HG03159 (cell line): Measurements from ENCODE around the gene CYB5R4.
A peak's percentile ranks its signal among the peaks of the same experiment; 100 is the strongest.

ENCODE experiments used
- ATAC-seq: cut with Tn5 transposase; IDR thresholded peaks from one replicate; pipeline ENCODE4 v1.9.1; 2021; ENCODE audit warnings: mild to moderate bottlenecking, moderate library complexity; ENCODE audit not compliant: unreplicated experiment

CYB5R4 gene, protein sequence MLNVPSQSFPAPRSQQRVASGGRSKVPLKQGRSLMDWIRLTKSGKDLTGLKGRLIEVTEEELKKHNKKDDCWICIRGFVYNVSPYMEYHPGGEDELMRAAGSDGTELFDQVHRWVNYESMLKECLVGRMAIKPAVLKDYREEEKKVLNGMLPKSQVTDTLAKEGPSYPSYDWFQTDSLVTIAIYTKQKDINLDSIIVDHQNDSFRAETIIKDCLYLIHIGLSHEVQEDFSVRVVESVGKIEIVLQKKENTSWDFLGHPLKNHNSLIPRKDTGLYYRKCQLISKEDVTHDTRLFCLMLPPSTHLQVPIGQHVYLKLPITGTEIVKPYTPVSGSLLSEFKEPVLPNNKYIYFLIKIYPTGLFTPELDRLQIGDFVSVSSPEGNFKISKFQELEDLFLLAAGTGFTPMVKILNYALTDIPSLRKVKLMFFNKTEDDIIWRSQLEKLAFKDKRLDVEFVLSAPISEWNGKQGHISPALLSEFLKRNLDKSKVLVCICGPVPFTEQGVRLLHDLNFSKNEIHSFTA

DNA sequence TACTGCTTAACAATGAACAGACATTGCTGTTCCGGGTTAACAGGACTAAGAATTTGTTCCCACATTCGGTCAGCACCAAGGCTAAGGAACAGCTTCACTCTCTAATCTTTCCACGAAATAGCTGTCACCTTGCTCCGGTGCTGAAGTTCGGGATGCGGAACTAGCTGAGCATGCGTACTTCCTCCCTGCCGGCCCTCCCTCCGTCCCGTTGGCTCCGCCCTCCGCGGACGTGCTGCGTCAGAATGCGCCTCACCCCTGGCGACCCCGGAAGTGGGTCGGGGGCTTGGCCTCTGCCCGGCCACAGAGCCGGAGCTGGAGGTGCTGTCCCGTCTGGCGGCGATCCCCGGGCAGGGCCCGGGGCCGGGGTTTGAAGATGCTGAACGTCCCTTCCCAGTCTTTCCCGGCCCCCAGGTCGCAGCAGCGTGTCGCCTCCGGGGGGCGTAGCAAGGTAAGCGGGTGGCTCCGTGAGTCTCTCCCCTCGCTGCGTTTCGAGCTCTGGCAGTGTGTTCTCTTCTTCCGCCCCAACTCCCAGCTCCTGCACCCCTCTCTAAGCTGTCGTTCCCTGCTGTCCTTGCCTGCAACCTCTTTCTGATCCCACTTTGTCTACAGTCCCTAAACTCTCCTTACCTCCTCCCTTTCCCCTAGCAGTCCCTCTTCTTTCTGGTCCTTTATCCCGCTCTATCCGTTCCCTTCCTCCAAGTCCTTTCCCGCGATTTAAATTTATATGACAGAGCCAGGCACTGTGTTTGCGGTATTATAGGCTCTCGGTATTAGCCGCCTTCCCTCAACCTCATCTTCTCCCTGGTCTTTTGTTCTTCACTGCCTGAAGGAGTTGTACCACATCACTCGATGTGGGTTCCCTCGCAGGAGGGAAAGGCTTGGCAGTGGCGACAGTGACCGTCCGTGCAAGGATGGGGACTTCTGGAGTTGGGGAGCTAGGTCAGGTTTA, at the start of gene CYB5R4:
Gene CYB5R4 (plus strand): TSS at position 280 of the 949 bp plus-strand sequence. CDS start 94 bp downstream, at position 374.
- peak; percentile 98 for ATAC-seq

DNA sequence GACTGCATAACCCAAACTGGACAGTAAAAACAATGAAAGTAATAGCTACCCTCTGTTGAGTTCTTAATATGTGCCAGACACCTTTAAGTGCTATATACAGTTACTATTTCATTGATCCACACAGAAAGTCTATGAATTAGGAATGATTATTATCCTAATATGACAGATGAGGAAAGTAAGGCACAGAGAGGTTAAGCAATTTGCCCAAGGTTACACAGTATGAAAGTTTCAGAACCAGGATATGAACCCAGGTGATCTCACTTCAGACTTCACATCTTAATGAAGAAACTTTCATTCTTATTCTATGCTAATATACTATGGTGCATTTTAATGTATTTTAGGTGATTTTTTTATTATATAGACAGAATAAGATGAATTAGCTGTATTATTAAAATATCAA, 46.9 kb upstream of the CYB5R4 start:
- no peak for ATAC-seq

DNA sequence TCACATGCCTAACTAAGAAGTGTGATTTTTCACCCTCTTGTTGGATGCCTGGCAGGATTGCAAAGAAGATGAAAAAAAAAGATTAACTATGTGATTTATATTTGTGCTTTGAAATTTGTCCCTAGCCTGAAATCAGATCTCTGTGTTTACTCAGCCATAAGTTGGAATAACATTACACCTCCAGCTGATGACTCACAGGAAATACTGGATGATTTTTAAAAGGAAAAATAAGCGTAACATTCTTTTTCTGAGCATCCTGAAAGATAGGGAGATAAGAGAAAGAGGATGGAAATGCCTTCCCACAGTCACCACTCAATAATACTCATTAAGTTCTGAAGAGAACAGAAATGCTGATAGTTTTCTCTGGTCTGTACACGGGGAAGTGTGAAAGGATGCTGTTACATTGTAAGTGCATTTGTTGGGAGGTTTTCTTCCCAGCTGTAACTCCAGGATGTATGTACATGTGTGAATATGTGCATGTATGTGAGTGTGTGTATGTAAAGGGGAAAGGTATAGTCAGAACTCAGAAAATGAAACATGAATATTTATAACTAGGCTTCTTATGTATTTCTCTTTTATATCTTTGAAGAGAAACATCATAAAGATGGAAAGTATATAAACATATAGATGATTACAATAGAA, 43.7 kb upstream of the CYB5R4 start:
- ATAC-seq = no peak

DNA sequence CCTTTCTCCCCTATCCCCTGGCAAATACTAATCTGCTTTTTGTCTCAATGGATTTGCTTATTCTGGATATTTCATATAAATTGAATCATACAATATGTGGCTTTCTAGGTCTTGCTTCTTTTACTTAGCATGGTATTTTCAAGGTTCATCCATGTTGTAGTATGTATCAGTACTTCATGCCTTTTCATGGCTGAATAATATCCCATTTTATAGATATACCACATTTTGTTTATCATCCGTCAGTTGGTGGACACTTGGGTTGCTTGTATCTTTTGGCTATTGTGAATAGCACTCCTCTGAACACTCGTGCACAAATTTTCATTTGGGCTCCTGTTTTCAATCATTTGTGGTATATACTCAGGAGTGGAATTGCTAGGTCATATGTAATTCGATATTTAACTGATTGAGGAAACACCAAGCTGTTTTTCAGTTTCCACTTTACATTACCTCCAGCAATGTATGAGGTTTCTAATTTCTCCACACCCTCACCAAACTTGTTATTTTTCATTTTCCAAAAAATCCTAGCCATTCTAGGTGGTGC, 36.8 kb upstream of the CYB5R4 start:
- no peak for ATAC-seq

DNA sequence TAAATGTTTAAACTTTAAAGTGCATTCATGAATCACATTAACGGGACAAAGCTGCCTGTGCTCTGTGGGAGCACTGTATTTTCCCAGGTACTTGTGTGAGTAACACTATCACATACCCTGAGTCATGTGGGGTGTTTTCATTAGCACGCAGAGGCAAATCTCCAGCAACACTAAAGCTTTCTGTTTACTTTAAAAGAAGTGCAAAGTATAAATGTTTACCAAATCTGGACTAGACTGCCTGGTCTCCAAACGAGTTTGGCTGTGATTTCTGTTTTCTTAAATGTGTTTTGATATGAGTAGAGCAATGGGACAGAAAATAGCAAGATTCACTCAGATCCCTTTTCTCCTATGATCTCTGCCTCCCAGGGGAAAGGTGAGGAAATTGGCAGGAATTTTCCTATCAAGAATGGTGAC, 35.1 kb upstream of the CYB5R4 start:
- ATAC-seq = no peak

DNA sequence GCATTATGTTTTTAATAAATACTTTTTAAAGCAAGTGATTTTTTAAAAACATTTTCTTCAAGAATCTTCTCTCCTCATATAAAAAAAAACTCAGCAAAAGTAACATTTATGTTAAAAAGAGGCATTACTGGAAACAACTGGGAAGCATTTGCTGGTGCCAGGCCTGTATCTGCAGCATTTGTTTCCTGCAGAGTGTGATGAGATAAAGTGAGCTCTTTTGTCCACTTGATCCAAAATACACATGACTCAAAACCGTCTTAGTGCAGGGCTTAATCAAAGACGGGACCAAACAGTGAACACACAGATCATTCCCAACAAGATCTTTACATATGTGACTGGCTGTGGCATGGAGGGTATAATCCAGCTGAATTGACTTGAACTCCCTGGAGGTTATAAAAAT, 34.7 kb upstream of the CYB5R4 start:
- ATAC-seq = no peak

DNA sequence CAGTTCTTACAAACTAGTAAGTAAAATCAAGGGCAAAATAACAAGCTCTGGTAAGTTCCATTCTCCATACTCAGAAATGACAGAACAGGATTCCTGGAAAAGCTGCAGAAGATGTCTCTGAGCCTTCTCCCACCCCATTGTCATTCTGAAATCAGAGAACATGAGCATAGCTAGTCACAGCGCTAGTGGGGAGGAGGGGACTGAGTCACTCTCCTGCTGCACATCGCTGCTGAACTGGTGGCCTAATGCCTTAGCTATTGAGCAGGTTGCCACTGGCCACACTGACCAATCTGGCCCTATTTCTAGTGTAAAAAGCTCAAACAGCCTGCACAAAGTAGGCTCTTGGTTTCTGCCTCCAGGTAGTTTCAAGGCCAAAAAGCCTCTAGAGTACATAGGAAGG, 32.4 kb upstream of the CYB5R4 start:
- no peak for ATAC-seq

DNA sequence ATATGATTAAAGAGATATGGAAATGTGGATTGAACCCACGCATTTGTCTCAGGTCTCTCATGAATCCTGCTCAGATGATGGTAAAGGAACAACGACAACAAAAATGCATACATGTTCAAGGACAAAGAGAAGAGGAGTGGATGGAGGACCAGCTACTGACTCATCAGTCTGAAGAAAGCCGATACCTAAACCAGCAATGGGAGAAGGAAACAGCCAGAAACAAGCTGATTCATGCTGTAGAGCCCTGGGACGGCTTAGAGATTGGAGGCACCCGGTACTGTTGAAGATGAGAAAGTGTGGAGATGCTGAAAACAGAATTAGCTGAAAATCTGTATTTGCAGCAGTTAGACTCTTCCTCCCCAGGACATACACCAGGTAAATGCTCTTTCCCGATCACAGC, 20.8 kb upstream of the CYB5R4 start:
- no peak for ATAC-seq

DNA sequence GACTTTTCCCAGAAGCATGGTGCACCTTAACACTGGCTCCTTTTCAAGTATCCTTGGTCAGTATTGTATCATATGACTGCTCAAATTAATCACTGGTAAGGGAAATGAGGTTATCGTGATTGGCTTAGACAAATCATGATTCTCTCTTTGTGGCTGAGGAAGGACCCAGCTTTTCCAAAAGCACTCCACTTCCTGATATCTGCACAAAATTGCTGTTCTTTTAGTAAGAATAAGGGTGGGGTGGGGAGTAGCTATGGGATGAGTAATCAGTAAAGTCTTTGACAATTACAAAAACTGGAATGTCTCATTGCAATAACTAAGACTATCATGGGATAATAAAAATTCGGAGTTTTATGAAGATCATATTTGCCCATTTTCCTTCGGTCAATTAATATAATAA, 15.3 kb upstream of the CYB5R4 start:
- ATAC-seq = no peak

DNA sequence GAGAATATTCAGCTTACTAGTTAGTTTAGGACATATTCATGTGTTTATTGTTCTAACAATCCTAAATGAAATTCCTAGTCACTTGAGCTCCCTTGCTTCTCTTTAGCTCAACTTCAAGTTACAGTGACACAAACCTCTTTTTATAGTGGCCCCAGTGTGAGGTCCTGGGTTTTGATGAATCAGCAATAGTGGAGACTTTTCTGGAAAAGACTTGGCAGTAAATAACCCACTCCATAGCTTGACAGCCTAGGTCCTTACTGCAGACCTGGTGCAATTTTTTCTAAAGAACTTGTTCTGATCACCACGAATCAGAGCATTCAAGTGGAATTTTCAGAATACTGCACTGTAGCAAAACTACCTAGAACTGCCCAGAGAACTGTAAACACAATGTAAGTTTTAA, 13.2 kb upstream of the CYB5R4 start:
- no peak for ATAC-seq

DNA sequence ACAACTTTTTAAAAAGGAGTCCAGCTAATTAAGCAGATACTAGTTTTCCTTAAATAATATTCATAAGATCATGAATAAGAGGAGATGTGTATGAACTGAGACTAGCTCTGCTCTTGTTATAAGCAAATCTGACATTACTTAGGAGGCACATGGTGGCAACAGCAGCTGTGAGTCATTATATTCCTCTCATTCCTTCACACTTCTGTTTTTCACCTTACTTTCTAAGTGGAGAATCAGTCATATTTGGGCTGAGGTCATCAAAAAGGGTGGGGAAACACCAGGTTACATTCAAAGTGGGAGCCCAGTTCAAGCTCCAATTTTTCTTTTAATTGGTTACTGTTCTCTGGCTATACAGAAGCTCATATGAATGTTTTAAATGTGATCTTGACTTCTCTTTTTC, 12.3 kb upstream of the CYB5R4 start:
- peak; percentile 98 for ATAC-seq

DNA sequence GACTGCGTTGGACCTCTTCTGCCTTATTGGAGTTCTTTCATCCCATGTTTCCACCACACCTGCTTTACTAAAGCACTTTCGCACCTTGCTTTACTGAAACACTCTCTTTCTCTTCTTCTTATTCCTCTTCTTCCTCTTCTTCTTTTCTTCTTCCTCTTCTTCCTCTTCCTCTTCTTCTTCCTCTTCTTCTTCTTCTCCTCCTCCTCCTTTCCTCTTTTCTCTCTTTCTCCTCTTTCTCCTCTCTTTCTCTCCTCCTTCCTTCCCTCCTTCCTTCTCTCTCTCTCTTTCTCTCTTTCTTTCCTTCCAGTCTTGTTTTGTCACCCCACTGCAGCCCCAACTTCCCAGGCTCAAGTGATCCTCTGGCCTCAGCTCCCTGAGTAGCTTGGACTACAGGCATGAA, 10.4 kb upstream of the CYB5R4 start:
- ATAC-seq = no peak

DNA sequence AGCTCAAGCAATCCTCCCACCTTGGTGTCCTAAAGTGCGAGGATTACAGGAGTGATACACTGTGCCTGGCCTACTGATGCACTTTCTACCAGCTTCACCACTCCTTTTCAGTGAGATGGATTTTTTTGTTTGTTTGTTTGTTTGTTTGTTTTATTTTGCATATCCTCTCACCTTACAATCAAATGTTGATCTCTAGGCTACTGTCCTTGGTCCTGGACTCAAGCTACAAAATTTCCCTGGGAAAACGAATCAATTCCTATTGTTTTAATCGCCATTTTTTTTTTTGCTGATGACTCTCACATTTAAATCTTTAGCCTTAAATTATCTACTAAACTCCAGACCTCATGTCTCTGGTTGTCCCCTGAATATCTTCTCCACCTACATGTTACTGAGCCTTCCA, 9.9 kb upstream of the CYB5R4 start:
- no peak for ATAC-seq

DNA sequence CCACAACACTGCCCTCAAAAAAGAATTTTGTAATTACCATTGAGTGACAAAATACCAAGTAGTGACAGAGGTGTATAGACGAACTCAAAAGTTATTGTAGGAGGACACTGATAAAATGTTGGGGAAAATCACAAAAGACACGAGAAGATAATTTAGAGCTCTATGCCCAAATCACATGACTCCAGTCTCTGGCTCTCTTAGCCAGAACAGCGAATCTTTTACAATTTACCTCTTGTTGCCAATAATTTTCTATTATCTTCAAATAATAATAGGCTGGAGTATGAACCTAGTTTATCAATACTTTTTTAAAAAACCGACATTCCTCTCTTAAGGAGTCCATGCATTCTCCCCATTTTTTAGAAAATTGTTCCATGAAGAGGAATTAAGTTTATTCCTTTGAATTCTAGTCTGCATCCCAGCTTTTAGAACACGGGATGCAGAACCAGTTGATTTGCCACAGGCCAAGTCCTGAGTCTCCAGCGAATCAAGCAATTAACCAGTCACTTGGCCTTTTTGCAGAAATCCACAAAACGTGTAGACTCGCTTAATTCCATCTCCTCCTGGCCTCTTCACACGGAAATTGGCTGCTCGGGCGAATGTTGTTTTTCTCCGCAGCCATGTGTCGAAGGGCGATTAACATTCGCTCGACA, 6.8 kb upstream of the CYB5R4 start:
- ATAC-seq = no peak

DNA sequence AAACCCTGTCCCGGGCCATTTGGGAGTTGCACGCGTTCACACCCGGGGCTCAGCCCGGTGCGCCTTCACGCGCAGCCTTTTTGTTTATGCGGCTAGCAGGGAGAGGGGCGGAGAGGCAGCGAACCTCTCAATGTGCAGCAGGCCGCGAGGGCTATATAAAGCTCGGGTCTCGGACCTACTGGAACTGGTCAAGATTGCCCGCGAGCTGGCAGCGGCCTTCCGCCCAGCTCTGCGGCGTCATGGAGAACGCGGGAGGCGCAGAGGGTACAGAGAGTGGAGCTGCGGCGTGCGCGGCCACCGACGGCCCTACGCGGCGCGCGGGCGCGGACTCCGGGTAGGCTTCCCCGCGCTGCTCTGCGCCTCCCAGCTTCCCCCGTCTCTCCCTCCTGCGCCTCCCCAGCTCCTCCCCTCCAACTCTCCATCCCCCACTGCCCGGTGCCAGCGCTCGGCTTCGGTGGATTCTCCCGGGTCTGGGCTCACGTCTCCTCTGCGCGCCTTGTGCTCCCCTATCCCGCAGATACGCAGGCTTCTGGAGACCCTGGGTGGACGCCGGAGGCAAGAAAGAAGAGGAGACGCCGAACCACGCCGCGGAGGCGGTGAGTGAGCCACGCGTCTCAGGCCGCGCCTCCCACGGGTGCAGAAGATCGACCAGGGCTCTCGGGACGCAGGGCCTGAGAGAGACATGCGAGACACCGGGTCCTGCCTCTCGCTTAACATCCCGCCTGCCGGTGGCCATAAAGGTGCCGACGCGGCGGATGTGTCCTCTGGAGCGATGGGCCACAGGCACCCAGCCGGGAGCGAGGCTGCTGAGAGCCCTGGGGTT, 6.1 kb upstream of the CYB5R4 start, which contains the start of gene RIPPLY2:
Gene RIPPLY2 (plus strand): TSS at position 183 of the 823 bp plus-strand sequence. CDS start 57 bp downstream, at position 240.
- peak; percentile 54 for ATAC-seq

DNA sequence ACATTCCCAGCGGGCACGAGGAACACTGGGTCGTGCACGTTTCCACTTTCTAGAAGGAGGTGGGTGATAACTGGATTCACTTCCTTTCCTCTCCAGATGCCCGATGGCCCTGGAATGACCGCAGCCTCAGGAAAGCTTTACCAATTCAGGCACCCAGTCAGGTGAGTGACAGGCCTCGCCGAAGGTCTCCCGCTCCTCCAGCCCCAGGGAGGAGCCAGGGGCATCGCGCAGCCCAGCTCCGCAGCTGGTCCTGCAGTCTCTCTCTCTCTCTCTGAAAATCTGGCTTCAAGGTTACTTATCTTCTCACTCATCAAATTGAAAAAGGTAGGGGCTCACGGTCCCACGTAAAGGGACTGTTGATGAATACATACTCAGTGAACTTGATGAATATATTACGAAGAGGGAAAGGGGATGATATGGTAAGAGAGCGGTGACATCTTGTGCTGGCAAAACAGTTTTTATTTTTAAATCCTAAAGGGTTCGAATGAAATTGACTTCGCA, 5.4 kb upstream of the CYB5R4 start:
- ATAC-seq = no peak

DNA sequence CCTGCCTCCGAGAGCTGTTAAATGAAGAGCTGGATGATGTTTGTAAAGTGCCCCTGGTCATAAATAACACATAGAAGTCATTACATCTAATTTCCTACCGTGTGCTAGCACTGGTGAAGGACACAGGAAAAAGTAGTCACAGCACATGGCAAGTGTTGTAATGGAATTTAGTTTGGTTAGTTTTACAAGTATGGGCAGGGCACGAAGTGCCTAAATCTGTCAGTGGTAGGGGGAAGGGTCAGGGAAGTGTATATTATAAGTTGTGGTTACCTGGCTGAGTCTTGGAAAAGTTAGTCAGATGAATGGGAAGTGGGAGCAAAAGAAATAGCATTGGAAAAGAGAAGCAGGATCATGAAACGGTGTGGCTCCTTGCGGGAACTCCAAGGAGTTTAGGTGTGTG, 4.7 kb upstream of the CYB5R4 start:
- ATAC-seq = no peak

DNA sequence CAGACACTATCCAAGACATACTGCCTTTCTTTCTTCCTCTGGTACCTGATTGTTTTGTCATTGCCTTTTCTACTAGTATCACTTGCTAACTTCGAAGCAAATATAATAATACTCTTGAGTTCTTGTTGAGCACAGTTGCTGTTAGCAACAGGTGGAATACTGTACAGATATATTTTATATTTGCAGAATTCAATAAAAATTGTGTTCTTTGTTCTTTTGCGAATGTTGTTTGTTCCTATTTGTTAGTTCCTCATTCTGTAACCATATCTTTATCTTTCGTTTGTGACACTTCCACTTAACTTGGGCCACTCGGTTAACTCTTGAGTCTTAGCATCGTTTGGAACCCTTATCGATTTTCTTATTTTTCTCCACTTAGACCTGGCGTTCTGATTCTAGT, 868 bp downstream of the CYB5R4 start:
- ATAC-seq = no peak

DNA sequence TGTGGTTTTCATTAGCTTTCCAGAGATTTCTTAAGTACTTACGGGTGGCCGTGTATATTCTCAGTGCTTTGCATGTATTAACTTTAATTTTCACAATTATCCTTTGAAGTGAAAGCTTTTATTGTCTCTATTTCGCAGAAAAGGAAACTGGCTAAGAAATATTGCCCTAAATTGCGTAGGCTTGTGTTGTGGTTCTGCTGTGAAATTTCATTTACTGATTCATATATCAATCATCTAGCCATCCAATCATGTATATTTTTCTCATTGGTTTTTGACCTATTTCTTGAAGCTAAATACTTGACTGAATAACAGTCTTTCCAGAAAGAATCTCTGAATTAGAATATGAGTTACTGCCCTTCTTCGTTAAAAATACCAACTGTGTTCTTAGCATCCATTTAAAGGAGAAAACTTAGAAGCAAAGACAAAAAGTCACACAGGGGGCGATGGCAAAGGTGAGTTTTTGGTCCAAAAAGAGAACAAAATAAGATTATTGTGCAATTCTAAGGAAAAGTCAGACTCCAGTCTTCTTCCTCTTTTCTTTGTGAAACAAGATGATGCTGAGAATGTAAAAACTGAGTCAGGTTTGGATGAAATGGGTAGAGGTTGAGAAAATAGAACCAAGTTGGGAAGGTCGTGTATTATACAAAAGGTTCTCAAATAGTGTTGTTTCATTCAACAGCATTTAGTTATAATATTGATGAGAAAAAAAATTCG, 1.4 kb downstream of the CYB5R4 start:
- ATAC-seq = no peak
